SK-N-SH treated with all-trans-retinoic acid at 6 μM for 48 hours (cell line): ENCODE measurements around the gene GDPD4.

ENCODE experiments used
- ARNTL ChIP-seq: fragments of 450-650 bp; formaldehyde crosslinking; IDR thresholded peaks from 2 replicates; pipeline ENCODE4 v1.5.0; 2020; ENCODE audit warnings: low read depth, mild to moderate bottlenecking, moderate library complexity, borderline replicate concordance
- CREB5 ChIP-seq: fragments of 250-450 bp; sonication (Bioruptor Pico); IDR thresholded peaks from 2 replicates; pipeline ENCODE4 v1.5.1; 2020; ENCODE audit warnings: low read depth, mild to moderate bottlenecking, moderate library complexity
- GLIS3 ChIP-seq: fragments of 250-450 bp; sonication (Bioruptor Pico); IDR thresholded peaks from 2 replicates; pipeline ENCODE4 v1.5.0; 2020; ENCODE audit warnings: mild to moderate bottlenecking, moderate library complexity
- OSR1 ChIP-seq: fragments of 250-450 bp; sonication (Bioruptor Pico); IDR thresholded peaks from 2 replicates; pipeline ENCODE4 v1.8.0; 2022; ENCODE audit warnings: moderate library complexity, mild to moderate bottlenecking, inconsistent platforms
- PATZ1 ChIP-seq: fragments of 250-450 bp; sonication (Bioruptor Pico); IDR thresholded peaks from 2 replicates; pipeline ENCODE4 v1.8.0; 2020; ENCODE audit warnings: mild to moderate bottlenecking, moderate library complexity, borderline replicate concordance
- SNAI2 ChIP-seq: fragments of 250-450 bp; sonication (Bioruptor Pico); IDR thresholded peaks from 2 replicates; pipeline ENCODE4 v1.5.0; 2020; ENCODE audit warnings: mild to moderate bottlenecking, moderate library complexity

GRCh38 chr11:77249427-77249826 lies 52.1 kb downstream of the GDPD4 start:
- TF ChIP-seq PATZ1 (CRISPR knock-in tag), result no peak
- no peak for TF ChIP-seq SNAI2 (CRISPR knock-in tag)
- no peak for TF ChIP-seq OSR1
- no peak for TF ChIP-seq GLIS3 (CRISPR knock-in tag)
- TF ChIP-seq CREB5 (CRISPR knock-in tag), result no peak
- no peak for TF ChIP-seq ARNTL (CRISPR knock-in tag)
